GM18519 (cell line): Measurements from ENCODE around the gene PDE11A.
"Not testable (repeated sequence)": the region's sequence is repeated elsewhere in the genome, so short reads cannot be mapped to it uniquely, and the experiment has no call there.

Experiments used
- ATAC-seq: cut with Tn5 transposase; IDR thresholded peaks from one replicate; pipeline ENCODE4 v1.9.1; 2021; ENCODE audit warnings: mild to moderate bottlenecking, moderate library complexity; ENCODE audit not compliant: unreplicated experiment, low FRiP score

PDE11A gene

DNA sequence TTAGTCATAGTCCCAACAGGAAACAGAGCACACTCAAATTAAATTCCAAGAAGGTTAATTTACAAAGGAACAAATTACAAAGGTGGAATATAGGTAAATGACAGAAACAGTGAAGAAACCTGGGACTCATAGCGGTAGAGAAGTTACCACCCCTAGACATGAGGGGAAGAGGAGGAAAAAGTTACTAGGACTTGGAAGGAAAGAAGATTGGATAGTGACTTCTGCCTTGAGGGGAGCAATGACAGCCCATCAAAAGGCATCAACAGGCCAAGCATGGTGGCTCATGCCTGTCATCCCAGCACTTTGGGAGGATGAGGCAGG is 2.4 kb upstream of the PDE11A start:
- ATAC-seq, result no peak

DNA sequence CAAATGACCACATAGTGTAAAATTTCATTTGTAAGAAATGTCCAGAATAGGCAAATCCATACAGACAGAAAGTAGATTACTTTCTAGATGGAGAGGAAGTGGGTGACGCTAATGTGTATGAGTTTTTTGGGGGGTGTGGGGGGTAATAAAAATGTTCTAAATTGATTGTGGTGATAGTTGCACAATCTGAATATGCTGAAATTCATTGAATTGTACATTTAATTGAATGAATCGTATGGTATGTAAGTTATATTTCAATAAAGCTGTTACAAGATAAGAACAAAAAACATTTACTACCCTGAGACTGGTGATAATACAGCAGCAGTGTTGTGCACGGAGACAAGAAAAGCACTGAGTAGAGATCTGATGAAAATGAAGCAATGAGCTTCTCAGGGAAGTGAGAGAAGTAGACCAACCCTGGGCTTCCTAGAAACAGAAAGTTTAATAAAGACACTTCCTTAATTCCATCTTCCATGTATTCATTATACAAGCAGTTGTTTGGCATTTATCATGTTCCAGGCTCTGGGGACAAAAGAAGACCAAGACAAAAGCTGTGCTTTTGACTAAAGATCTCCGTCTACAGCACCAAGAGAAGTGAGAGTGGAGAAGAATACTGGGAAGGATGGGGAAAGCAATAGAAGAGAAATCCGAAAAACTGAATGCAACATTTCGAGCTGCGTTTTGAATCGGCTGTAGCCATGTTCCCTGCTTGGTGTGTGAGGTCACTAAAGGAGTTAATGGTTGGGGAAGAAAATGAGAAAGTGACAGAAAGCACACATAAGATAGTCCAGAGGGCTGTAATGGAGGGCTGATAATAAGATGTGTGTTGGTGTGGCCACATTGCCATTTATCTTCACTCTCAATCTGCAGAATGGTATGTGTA is 1.8 kb upstream of the PDE11A start:
- ATAC-seq, result no peak

DNA sequence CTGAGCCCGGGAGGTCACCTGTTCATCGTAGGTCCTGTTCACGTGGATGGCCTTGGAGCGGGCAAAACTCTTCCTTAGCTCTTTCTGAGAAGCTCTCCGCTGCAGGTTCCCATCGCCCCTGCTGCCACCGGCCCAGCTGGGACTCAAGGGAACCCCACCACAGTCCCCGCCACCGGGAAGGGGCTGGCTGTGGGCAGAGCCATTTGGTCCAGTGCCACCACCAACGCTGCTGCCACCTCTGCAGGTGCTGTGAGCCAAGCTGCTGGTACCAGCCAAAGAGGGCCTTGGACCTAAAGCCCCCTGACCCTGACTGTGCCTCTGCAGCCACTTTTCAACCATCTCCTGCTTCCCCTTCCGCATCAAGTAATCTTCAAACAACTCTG is 586 bp downstream of the PDE11A start:
- ATAC-seq, result no peak

DNA sequence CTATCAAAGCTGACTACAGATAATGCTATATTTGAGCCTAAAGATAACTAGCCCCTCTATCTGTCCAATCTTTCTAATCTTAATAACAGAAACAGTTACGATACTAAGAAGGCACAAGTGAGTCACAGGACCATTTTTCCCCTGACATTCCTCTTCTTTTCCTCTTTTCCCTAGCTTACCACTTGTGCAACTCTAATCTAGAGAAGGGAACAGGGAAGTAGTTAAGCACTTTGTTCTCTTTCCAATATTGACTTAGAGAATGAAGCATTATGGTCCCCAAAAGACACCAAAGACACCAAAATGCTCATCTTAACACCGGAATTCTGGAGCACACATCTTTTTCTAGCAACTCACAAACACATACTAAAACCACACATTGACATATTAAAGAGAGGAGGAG is 1.8 kb downstream of the PDE11A start:
- ATAC-seq, result no peak

DNA sequence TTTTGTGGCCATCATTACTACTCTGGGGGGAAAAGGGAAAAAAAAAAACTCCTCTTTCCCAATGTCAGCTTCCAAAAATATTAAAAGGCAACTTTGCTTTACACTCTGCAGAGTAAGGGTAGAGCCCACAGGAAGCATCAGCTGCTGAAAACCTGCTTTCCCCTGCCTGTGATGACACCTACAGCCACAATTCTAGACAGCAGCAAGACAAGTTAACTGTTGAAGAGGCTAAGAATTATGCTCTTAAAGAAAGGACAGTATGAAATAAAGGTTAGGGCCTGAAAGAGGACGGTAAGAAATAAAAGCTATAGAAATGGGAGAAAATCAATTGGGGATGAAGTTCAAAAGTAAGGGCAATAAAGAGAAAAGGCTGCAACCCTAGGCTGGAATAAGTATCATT is 3.0 kb downstream of the PDE11A start:
- ATAC-seq, result no peak

DNA sequence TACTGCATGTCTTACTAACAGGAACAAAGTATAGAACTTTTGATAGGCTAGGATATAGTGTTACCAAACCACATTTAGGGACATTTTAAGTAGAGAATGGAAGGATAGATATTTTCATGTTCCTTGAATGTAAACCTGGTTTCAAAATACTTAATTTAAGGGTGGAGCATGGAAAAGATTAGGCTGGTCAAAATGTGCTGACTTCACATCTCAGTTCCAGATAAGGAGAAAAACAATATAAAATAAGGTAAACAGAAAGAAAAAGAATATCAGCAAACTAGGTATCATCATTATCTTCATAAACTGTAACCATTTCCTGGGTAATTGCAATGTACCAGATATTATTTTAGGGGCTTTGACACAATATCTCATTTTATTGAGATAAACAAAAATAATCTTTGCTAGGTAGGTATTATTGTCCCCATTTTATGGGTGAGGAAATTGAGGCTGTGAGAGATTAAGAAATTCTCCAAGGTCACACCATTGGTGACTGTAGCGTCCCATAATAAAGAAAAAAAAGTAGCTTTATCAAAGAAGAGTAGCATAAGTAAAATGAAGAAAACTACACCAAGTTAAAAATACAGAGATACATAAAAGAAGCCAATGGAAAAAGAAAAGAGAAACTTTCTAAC is 3.6 kb downstream of the PDE11A start:
- no peak for ATAC-seq

DNA sequence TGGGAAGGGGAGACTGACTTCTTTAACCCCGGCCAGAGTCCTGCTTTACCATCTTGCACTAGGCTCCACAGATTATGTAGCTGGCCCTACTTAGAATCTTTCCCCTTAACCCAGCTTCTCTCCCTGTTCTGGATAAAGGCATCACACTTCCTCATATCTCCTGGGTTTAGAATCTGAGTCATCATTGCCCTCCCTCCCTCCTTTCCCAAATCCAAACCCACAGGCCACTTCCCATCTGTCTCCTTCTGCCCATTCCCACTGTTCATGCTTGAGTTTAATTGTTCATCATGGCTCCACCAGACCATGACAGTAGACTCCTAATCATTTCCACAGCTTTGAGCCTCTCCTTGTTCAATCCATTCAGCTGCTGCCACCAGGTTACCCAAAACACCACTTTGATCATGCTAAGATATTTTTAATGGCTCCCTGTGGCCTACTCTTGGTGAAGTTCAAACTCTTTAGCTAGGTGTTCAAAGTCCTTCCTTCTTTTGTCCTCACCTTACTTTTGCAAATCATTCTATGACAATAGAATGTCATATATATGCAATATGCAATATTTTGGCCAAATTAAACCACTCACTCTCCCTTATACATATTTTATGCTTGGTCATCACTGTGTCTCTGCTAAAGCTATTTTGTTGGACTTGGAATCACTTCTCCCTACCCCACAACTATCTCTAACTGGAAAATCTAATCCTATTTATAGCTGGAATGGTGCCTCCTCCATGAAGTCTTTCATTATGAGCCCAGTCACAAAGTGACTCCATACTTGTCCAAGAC is 5.5 kb downstream of the PDE11A start:
- ATAC-seq, result no peak

DNA sequence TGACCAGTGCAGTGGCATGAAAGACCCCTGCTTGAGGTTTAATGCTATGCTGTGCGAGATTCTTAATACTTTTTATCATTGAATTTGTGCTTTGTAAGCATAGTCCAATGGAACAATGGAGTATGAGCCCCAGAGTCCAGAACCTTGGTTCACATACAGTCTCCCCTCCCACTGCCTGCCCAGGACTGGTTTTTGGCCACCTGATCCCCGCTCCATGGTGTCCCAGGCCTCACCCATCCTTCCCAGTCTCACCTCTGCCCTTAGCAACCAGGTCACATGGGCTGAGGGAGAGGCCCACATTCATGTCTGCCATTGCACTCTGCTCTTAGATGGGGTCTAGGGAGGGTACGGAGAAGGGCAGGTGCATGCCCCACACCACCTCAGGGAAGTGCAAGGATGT is 6.3 kb downstream of the PDE11A start:
- no peak for ATAC-seq

DNA sequence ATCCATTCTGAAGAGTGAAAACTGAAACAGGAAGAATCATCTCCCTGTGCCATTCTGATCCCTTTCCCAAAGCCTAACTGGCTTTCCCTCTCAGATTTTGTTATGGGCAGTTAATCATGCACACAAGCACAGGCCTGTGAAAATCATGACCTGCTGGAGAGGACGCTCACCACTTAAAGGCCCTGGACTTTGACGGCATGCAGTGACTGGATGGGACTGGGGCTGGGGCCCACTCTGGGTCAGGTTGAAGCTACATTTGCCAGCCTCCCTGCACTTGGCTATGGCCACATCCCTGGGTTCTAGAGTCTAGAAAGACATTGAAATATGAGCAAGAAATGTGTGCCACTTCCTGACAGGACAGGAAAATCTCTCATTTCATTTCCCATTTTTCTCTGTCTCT is 12.9 kb downstream of the PDE11A start:
- ATAC-seq, result no peak

DNA sequence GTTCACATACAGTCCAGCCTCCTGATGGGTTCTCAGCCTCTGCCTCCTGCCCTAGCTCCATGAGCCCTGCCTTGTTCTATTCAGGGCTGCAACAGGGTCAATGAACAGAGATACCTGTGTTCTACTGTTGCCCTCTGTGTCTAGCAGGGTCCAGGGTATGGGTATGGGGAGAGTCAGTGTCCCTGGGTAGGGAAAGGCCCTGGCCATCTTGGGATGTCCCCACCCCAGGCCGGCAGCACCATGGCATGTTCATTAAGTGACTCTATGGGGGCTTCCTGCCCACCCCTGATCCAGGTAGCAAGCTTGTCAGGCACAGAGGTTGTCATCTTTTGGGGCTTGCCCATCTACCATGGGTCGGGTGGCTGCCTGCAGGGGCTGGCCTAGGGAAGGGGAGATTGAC is 13.5 kb downstream of the PDE11A start:
- no peak for ATAC-seq

DNA sequence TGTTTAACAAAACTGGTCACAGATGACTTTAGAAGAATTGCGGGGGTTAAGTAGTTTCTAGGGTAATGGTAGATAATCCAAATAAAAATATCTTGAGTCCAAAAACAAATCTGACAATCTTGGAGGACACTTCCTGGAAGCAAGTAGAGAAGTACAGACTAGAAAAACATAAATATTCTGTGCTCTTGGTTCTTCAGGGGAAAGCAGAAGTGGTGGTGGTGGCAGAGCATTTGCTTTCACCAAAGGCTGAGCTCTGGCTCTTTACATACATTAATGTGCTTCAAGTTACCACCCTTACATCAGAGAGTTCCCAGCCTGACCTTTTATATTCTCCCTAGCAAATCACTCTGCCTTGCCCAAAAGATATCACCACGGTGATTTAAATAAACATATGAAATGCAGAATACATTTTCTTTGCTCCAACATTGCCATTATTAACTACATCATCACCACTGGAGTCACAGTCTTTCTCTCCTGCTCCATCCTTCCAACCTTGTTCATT is 15.3 kb downstream of the PDE11A start:
- ATAC-seq, result no peak

DNA sequence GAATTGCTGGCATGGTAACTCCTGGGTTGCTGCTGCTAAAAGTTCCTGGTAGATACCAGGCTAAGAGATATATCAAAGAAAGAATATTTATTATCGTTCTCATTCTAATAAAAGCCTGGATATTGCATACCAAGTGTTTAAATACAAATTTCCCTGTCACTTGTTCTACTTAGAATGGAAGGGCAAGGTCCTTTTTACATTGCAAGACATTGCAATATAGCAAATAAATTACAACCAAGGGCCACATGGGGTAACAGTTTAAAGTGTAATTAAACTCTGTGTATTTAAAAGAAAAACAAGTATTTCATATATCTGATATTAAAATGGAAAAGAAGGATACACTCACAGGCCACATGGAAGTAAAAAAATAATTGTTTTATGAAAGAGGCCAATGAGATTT is 16.2 kb downstream of the PDE11A start:
- no peak for ATAC-seq

DNA sequence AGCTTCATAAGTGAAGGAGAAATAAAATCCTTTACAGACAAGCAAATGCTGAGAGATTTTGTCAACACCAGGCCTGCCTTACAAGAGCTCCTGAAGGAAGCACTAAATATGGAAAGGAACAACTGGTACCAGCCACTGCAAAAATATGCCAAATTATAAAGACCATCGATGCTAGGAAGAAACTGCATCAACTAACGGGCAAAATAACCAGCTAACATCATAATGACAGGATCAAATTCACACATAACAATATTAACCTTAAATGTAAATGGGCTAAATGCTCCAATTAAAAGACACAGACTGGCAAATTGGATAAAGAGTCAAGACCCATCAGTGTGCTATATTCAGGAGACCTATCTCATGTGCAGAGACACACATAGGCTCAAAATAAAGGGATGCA is 21.3 kb downstream of the PDE11A start:
- ATAC-seq, result not testable (repeated sequence)

DNA sequence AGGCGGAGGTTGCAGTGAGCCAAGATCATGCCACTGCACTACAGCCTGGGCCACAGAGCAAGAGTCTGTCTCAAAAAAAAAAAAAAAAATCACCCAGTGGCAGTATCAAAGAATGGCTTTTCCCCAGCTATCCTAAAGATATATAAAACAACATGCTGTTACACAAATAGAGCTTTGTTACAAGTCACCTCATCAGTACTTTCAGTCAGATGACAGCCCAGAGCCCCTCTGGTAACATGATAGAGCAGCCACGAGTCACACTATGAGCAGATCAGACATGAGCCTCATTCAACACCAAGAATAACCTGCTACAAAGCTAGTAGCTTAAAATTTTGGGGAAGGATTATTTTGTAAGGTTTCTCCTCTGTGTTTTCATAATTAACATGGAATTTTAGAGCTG is 25.2 kb downstream of the PDE11A start:
- no peak for ATAC-seq

DNA sequence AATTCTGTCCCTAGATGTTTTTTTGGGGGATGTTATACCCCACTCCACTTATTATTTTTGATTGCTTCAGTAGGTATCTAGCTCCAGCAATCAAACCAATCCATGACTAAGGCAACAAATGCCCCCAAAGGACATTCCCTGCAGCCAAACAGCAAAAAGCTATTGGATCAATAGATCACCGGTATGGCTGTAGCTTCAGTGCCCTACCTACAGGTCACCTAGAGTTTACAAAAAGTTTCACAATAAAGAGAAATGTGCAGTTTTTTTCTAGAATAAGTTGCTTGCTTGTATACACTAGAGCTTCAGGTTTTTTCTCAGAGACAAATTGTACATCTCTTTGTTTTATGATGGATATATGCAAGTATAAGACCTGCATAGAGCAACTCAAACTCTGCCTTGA is 27.7 kb downstream of the PDE11A start:
- ATAC-seq, result no peak

DNA sequence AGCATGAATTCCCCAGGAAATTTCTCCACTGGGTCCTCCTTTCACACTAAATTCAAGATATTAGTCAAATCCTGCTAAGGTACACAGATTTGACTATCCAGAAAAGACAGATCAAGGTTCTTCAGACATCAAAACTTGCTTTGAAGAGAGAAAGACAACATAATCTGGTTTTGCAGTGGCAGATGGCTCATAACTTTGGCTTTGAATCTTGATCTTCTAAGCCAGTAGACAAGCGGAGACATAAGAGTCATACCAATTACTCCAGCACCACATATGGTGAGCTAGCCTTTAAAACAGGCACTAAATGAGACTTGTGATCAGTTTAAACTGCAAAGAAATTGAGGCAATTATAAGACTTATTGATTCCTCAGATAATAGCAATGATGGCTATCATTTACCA is 29.3 kb downstream of the PDE11A start:
- no peak for ATAC-seq

DNA sequence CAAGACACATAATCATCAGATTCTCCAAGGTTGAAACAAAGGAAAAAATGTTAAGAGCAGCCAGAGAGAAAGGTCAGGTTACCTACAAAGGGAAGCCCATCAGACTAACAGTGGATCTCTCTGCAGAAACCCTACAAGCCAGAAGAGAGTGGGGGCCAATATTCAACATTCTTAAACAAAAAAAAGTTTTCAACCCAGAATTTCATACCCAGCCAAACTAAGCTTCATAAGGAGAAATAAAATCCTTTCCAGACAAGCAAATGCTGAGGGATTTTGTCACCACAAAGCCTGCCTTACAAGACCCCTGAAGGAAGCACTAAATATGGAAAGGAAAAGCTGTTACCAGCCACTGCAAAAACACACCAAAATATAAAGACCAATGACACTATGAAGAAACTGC is 39.0 kb downstream of the PDE11A start:
- ATAC-seq, result not testable (repeated sequence)

DNA sequence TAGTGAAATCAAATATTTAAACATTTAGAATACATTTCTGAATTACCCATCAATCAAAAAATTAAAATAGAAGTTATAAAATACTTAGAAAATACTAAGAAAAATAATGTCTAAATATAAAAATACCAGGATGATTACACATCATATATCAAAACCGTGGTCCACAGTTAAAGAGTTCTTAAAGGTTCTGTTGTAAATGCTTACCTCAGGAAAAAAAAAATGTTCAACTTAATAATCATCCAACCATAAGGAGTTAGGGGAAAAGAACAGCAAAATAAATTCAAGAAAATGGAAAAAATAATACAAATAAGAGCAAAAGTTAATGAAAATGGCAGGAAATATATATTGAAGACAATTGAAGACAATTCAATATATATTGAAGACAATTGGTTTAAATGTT is 43.2 kb downstream of the PDE11A start:
- no peak for ATAC-seq

DNA sequence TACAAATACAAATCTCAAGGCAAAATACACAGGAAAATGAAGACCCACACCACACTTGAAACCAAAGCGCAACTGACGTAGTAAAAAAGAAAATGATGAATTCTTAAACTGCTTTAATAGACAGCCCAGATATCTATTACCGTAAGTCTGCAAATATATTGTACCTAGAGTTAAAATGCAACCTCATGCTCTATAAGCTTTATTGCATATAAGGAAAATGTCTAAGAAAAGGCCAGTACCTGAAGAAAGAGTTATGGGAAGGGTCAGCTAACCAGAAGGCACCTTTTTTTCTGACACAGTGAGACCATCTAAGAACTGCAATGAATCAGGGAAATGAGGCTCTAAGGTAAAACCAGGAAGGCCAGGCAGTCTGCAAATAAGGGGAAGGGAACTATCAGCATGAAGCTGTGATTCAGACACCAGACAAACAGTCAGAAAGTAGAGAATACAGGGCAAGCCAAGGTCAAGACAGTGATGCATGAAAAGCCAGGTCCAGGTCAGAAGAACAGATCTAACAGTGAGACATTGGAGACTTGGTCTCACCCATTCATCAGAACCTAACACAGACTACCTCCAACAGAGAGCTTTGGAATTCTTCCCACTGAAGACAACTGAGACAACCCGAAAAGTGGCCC is 46.9 kb downstream of the PDE11A start:
- no peak for ATAC-seq

DNA sequence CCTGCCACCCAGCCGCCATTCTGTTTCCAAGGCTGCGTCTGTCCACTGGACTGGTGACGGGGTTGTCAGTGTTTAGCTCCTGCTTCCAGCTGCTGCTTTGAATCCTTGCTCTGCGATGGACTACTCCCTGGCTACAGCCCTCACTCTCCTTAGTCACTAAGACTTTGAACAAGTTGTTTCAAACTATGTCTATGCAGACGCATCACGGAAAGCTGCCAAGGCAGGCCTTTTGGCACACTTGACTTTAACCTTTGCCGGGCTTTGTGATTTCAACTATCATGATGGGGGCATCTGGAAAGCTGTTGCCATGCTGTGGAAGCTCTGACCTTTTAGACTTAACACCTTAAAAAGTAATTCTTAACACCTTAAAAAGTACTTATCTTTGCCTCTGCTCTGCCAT is 54.4 kb downstream of the PDE11A start:
- ATAC-seq, result no peak

DNA sequence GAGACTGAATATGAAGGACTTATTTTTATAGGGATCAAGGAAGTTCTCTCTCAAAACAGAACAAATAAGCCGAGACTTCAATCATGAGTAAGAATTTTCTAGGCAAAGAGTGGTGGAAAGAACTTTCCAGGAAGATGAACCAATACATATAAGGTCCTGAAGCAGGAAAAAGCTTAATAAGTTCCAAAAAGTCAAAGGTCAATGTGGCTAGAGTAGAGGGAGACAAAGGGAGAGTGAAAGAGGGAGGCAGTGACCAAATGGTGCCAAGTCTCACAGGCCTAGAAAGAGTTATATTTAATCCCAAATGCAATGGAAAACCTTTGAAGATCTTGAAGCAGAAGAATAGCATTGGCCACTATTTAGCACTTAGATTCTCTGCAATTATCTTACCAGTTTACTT is 56.0 kb downstream of the PDE11A start:
- ATAC-seq, result no peak
